HG02678 (cell line): ENCODE measurements around the gene PUDP.
"Not testable (repeated sequence)": the region's sequence is repeated elsewhere in the genome, so short reads cannot be mapped to it uniquely, and the experiment has no call there.

ENCODE experiments used
- ATAC-seq: cut with Tn5 transposase; IDR thresholded peaks from one replicate; pipeline ENCODE4 v1.9.1; 2021; ENCODE audit warnings: mild to moderate bottlenecking, moderate library complexity; ENCODE audit not compliant: unreplicated experiment

PUDP gene

DNA sequence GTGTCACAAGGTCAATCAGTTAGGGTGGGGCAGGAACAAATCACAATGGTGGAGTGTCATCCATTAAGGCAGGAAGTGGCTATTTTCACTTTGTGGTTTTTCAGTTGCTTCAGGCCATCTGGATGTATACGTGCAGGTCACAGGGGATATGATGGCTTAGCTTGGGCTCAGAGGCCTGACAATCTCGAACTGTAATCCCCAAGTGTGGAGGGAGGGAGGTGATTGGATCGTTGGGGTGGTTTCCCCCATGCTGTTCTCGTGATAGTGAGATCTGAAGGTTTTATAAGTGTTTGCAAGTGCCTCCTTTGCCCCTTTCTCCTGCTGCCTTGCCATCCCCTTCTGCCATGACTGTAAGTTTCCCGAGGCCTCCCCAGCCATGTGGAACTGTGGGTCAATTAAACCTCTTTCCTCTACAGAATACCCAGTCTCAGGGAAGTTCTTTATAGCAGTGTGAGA lies 37.1 kb downstream of the PUDP start:
- ATAC-seq = peak; percentile 46

DNA sequence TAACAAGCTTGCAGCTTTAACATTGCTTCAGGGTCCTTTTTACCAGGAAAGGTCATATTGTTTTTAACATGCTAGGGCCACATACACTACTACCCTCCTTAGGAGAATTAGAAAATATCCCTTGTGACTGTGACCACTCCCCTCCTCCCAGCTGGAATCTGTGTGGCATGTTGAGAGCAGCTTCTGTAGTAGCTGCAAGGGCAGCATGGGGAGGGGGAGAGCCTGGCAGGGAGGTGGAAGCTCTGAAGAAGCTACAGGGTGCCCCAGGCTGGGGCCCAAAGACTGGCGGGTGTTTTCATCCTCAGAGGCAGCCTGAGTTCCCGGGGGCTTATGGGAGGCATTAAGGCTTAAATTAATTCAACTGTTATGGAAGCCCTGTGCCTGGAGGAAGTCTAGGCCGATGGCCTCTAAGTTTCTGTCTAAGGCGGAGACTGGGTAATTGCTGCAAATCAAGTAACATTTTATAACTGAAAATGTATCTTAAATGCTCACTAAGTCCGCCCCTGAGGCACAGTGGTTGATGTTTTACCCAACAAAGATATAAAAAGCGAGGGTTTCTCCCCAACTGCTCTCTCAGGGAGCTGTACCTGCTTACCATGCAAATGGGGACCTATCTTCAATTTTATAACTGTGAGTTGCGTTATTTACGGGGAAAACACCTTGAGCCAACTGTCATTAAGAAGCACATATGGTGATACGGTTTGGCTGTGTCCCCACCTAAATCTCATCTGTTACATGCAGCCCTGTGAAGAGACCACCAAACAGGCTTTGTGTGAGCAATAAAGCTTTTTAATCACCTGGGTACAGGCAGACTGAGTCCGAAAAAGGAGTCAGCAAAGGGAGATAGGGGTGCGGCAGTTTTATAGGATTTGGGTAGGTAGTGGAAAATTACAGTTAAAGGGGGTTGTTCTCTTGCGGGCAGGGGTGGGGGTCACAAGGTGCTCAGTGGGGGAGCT lies 37.8 kb downstream of the PUDP start:
- ATAC-seq = peak; percentile 71

DNA sequence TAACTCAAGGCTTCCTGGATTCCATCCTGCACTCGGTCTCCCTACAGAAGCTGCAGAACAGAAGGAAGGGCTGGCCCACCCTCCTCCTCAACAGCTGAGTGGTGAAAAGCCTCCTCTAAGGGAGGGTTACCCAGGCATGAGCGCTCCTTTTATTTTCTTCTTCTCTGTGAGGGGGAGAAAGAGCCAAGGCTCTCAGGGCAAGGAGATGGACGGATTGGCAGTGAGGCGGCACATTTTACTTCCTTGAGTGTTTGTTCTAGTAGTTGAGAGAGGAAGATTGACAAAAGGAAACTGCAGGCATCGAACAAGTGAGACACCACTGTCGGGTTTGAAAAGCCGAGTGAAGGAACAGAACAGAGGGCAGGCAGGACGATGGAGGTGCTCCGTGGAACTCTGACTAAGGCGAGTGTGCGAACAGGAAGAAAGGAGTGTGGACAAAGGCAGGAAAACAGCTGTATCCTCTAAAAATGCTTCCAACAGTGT lies 38.9 kb downstream of the PUDP start:
- ATAC-seq = no peak

DNA sequence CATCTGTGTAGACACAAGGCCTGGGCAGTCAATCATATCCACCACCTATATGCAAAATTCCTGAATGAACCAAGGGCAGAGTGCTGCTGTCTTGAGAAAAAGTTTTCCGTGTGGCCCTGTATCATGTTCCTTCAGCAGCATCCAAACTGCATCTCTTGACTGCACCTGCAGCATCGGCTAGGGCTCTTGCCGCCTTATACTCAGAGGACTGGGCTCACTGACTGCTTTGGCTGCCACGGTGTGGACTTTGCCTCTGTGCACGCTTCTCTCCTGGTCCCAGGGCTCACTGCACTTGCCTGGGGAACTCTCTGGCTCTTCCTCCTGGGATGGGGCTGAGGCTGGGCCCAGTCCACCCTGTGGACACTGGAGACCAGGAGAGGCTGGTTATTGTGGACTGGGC lies 39.9 kb downstream of the PUDP start:
- ATAC-seq = no peak

DNA sequence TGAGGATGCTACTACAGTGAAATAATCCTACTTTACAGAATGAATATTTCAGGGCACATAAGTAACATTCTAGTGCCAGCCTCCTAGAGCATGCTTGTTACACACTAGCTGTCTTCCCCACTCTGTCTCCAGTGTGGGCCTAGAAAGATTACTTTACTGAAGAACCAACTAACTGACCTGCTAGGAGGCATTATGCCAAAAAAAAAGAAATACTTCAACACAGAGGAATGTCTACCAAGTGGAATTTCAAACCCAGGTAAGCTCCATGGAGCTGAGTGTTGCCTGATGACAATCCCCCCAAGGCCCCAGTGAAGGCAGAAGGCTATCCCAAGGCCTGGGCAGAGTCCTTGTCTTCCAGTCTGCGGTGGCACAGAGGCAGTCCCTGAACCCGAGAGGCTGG lies 41.3 kb downstream of the PUDP start:
- no peak for ATAC-seq

DNA sequence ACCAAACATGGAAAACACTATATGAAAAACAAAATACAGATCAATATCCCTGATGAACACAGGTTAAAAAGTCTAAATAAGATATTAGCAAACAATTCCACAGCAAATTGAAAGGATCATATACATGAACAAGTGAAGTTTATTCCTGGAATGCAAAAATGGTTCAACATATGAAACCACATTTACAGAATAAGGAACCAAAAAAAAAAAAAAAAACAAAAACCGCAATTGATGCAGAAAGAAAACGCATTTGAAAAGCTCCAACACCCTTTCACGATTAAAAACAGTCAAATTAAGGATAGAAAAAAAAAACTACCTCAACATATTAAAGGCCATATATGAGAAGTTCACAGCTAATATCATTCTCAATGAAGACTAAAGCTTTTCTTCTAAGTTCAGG lies 45.8 kb downstream of the PUDP start:
- no peak for ATAC-seq

DNA sequence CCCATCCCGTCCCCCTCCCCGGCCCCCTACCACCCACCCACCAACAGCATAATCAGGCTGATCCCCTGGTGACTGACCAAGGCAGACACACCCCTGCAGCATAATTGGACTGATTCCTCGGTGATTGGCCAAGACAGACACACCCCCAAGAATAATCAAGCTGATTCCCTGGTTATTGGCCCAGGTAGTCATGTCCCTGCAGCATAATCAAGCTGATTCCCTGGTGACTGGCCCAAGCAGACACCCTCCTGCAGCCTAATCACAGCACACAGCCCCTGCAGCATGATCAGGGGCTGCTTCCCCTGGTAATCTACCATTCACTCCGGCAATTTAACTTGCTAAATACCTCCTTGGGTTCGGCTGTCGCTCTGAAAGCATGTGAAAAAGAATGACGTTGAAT lies 47.9 kb downstream of the PUDP start:
- ATAC-seq = no peak

DNA sequence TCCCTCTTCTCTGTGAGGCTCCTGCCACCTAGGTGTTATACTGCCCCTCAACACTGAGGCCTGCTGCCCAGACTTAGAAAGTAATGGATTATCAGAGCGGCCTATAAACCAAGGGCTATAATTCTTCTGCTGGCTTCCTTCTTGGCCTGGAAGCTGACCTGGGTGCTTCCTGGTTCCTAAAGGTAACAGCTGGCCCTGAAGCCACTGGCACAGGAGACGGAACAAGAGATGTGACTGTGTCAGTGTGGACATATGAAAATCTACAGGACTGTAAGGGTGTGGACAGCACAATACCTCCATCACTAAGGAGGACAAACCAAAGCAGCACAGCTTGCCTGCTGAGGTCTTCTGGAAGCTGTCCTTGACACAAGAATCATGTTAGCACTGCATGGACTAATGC lies 52.3 kb downstream of the PUDP start:
- ATAC-seq = not testable (repeated sequence)

DNA sequence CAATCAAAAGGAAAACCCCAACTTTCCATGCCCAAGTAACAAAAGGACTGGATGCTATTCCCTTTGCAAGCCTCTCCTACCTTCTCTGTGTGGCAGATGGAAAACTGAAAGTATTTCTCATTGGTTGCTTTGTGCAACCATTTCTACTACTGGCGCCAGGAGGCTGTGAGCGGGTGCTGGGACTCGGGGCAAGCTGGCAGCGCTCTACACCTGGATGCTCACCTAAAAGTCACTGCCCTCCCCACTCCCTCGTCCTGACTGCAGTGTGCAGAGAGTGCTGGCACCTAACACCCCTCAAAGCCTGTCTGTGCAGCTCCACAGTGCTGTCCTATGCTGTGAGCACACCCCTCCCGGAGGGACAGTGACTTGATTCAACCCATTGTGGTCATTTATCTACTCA lies 54.6 kb downstream of the PUDP start:
- ATAC-seq = no peak

DNA sequence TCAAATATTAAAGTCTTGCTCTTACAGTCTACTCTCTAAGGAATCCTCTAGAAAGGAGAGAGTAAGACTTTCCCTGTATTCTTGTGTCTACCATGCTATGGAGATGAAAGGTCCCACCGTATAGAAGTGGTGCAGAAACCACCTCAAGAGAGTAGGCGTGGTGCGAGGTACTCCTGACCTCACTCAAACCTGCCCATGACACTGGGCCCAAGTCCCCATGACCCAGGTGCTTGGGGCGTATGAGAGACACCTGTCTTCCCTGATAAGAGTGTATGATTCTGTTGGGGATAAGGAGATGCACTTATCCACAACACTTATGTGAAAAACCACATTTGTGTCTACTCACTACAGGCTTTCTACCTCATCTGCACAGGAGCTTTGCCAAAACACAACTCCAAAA lies 55.4 kb downstream of the PUDP start:
- ATAC-seq = no peak

DNA sequence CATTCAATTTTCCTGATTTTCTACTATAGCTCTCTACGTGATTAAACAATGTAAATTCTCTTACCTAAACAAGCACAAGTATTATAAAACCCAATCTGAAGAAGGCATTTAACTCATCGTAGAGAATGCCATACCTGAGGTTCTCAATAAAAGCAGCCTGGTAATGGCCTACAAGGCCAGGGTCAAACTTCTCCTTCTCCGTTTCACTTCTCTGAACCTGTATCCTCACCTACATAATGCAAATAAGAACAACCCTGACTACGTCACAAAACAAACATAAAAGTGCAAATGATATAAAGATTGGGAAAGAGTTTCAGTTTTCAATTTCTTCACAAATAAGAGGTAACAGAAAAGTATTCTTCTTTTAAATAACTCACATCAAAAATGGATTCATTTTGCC lies 56.0 kb downstream of the PUDP start:
- peak; percentile 36 for ATAC-seq

DNA sequence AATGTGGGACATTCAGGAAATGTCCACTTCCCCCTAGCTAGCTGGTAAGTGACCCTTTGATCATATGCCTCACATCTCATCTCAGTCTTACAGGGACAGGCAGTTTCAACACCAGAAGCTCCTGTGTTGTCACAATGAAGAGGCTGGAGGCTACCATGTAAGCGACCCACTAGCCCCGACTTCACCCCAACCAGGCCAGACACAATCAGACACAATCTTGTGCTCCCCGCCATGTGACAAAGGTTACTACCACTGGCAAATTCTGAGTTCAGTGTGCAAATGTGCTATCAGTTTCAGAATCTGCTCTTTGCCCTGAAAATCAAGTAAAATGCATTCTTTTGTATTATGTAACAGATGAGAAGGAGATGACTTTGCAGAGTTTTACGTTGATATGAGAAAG lies 57.3 kb downstream of the PUDP start:
- ATAC-seq = no peak

DNA sequence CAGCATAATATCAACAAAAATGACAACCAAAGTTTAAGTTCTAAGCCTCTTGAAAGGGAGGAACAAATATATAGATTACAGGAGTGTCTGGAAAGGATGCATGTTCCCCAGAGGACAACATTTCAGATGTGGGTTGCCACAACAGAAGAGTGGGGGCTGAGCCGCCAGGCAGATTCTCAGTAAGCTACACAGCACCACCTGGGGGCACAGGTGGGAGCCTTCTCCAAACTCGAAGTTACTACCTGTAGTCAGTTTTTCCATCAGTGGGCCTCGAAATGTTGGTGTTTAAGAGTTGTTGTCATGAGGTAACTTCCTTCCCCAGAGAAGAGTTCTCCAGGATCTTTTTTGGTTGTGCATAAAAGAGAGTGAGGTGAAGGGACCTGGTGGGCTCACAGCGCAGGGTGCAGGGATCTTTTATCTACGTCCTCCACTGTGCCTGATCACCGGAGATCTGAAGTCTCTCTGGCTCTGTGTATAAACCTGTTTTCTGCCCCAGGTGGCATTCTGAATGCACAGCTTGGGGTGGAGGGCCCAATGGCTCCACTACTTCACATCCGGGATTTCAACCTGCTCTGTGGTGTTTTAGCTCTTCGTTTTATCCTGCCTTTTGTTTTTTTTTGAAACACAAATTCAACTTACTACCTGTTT lies 58.9 kb downstream of the PUDP start:
- peak; percentile 58 for ATAC-seq

DNA sequence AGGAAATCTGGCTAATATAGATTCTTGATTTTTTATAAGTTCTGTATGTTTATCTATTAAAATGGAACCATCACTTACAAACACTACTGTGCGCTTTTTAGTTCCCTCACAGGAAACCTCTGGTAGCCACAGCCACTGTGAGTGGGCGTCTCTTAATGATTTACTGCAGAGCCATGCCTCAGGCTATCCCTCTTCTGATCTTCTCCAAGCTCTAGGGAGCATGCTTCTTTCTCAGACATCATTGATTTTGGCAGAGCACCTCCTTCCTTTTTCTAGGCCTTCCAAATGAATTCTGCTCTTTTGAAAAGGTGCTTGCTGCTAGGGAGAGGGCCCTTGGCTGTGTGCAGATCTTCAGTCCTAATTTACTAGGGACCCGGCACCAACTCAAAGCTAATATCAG lies 61.6 kb downstream of the PUDP start:
- no peak for ATAC-seq

DNA sequence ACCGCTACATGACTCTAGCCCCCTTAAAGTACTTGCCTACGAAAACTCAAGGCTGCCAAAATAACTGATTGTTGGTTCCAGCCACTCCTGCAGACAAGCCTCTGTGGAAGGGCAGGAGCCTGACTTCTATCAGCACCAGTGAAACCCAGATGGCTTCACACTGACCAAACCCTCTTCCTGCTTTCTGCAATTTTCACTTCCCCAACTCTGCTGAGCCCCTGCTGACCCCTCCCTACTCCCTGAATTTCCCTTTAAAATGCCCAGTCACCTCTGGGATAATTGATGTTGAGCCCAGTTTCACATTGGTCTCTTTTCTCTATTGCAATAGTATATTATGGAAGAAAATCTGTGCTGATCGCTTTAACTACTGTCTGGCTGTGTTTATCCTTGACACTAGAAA lies 62.1 kb downstream of the PUDP start:
- ATAC-seq = no peak

DNA sequence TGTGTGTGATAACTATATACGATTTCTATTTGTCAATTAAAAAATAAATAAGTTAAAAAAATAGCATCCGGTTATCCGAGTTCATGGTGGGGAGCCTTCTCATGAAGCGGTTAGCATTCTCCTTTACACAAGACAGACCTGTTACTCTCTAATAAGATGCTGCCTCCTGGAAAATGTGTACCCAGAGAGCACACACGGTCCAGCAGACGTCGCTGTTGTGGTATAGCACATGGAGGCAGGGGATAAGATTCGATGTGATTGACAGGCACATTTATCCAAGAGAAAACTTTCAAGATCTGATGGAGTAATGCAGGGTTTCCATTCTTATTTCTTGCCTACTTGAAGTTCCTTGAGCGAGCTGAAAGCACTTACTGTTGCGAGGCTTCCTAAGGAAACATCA lies 63.1 kb downstream of the PUDP start:
- ATAC-seq = no peak

DNA sequence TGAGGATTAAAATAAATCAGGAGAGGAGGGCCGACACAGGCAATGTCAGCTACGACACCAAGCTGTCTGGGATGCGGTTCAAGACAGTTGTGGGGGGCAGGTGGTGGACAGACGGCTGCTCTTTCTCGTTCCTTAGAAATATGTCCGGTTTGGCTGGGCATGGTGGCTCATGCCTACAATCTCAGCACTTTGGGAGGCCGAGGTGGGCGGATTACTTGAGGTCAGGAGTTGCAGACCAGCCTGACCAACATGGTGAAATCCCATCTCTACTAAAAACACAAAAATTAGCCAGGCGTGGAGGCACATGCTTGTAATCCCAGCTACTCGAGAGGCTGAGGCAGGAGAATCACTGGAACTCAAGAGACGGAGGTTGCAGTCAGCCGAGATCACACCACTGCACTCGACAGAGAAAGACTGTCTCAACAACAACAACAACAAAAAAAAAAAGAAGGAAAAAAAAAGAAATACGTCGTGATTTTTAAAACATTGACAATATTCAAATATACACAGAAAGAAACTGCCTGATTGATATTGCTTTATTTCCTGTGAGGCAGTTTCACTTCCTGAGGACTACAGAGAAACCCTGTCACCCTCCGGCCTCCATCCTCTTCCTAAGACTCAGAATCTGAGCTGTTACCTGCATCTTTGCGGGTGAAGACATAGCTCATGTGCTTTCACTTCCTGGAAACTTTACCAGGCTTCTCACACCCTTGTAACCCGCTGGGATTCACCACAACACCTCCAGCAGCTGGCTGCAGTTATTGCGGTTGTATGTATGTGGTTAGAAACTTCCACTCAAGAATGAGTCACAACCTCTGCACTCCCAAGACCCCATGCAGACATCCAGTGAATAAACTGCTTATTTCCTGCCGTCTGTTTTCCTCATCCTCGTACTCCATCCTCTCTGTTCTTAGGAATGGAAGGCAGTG lies 64.2 kb downstream of the PUDP start:
- ATAC-seq = peak; percentile 87

DNA sequence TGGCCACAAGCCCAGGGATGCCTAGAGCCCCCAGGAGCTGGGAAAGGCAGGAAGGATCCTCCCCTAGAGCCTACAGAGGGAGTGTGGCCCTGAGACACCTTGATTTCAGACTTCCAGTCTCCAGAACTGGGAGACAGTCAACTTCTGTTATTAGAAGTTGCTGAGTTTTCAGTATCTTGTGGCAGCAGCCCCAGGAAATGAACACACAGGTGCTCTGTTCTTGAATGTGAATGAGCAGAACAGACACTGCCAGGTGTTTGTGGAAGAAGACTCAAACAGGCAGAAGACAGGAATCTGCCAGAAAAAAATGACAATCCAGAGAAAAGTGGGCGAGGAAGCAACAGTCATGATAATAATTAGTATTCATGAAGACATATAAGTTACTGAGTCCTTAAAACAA lies 64.9 kb downstream of the PUDP start:
- no peak for ATAC-seq

DNA sequence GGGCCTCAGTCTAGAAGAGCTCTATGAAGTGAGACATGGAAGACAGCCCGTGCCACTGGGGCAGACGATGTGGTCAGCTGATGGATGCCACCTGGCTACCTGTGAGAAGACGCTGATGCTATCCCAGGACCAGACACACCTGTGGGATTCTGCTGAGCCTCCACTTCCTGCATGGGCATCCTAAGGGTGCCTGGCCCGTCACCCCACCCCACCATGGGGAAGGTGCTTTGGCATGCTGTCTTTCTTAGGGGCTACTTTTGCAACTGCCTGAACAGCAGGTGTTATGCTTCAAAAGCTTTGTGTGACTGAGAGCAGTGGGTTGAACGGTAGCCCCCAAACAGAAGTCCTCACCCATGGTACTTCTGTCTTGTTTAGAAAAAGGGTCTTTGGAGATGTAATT lies 65.4 kb downstream of the PUDP start:
- ATAC-seq = no peak

DNA sequence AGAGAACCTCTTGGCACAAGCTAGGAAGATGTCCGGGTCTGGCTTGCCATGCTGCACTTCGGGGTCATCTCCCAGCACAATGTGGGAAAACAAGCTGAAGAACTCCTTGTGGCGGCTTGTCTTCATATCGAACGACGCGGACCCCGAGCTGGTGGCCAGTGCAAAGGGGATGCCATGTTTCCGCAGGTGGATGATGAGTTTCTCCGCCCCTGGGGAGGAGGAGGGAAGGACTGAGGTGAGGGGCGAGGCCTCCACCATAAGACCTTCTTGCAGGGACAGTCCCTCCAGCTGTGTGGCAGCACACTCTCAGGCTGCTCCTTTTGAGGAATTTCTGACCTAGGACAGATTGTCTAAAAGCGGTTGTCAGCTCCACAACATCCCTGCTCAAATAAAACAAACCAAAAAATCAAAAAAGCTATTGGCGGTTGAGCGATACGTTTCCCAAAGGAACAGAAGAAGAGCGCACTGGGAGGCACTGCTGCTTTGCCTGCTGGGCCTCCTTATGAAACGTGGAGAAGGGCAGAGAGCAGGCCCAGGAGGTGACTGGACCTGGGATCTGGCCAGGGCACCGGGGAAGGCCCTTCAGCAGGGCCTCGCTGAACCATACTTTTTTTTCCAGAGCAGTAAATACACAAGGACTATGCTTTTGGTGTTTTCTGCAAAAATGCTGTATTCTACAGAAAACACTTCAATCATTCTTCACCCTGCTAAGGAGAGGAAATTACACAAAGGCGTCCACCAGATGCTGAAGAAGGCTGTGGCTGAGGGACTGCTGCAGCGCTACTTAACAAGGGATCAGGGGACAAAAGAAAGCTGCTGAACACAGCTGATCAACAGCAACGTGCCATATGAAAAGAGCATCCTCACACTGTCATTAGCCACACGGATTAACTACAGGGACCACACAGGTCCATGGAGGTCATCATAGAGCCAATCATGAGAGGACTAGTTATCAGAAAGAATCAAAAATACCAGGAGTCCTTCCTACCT lies 70.4 kb downstream of the PUDP start:
- no peak for ATAC-seq
